Esophagus squamous epithelium (tissue), 4 donors: Measurements from ENCODE around the gene PIGU.

Source experiments
- CTCF ChIP-seq, 6 experiments: fragments of 450-650 bp in 4 of 6; fragments of 200-600 bp in 2 of 6; sonication (generic) in 2 of 6; IDR thresholded peaks; one replicate each; pipeline ENCODE4 v1.5.1; 2016 to 2019; ENCODE audit warnings: antibody characterized with exemption in 6 of 6, mild to moderate bottlenecking in 4 of 6, moderate library complexity in 4 of 6
- POLR2A ChIP-seq, 4 donors: fragments of 450-650 bp; IDR thresholded peaks; one replicate each; pipeline ENCODE4 v1.6.1; 2017; ENCODE audit warnings: antibody characterized with exemption in 4 of 4, mild to moderate bottlenecking in 4 of 4, moderate library complexity in 3 of 4

GRCh38 chr20:34564833-34565232 lies 112.1 kb downstream of the PIGU start:
- TF ChIP-seq CTCF (IDR thresholded peaks at IDR 0.05) (no peak), POLR2A (IDR thresholded peaks at IDR 0.05) (no peak)
